Peyer's patch (tissue), 4 donors: ENCODE results near the gene RAPGEF1.

ENCODE experiments used
- POLR2A ChIP-seq, 2 donors: fragments of 450-650 bp; IDR thresholded peaks; one replicate each; pipeline ENCODE4 v1.5.1; 2017; ENCODE audit warnings: antibody characterized with exemption in 2 of 2, mild to moderate bottlenecking in 2 of 2, moderate library complexity in 2 of 2
- TF ChIP-seq, protein P1 (sequence below), 6 experiments: fragments of 450-650 bp in 4 of 6; fragments of 200-600 bp in 2 of 6; sonication (generic) in 1 of 6; IDR thresholded peaks; one replicate each; pipeline ENCODE4 v1.5.1; 2017 to 2019; ENCODE audit warnings: antibody characterized with exemption in 6 of 6, mild to moderate bottlenecking in 3 of 6, moderate library complexity in 1 of 6

- TF ChIP-seq, protein P1, sequence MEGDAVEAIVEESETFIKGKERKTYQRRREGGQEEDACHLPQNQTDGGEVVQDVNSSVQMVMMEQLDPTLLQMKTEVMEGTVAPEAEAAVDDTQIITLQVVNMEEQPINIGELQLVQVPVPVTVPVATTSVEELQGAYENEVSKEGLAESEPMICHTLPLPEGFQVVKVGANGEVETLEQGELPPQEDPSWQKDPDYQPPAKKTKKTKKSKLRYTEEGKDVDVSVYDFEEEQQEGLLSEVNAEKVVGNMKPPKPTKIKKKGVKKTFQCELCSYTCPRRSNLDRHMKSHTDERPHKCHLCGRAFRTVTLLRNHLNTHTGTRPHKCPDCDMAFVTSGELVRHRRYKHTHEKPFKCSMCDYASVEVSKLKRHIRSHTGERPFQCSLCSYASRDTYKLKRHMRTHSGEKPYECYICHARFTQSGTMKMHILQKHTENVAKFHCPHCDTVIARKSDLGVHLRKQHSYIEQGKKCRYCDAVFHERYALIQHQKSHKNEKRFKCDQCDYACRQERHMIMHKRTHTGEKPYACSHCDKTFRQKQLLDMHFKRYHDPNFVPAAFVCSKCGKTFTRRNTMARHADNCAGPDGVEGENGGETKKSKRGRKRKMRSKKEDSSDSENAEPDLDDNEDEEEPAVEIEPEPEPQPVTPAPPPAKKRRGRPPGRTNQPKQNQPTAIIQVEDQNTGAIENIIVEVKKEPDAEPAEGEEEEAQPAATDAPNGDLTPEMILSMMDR (IDR thresholded peaks at IDR 0.05) = no peak
- no peak for TF ChIP-seq POLR2A (IDR thresholded peaks at IDR 0.05)
Measured at GRCh38 chr9:131685753-131686706, 53.8 kb downstream of the RAPGEF1 start.
